SK-N-SH (cell line): Measurements from ENCODE around the gene VCAN. TPM values are rescaled to one million over a fixed set of nuclear protein-coding genes. Genes with fewer than 3 reads are reported as not detected.

Source experiments
- CTCF ChIA-PET: fragments of 300-600, 350-600 bp; formaldehyde crosslinking; extraction: SDS; loops from one replicate; lab custom pipeline; 2021; lab: Yijun Ruan, JAX
- POLR2A ChIA-PET: fragments of 350-600 bp; sonication (Branson Sonifier 250); formaldehyde crosslinking; extraction: SDS; loops from one replicate; lab custom pipeline; 2020; ENCODE audit warnings: antibody characterized with exemption, inconsistent platforms; lab: Yijun Ruan, JAX
- DNase-seq: peaks from one replicate; pipeline ENCODE4 v3.0.0; 2012
- H2AFZ ChIP-seq: fragments of 200-600 bp; sonication (generic); 2 replicates; pipeline ENCODE4 v1.8.1; 2016; ENCODE audit warnings: antibody characterized with exemption, mild to moderate bottlenecking, low read depth
- H3F3A ChIP-seq: fragments of 200-600 bp; sonication (generic); replicated peaks from 2 replicates; pipeline ENCODE3; 2016; ENCODE audit warnings: antibody characterized with exemption, mild to moderate bottlenecking; ENCODE audit not compliant: insufficient read depth
- H3K27ac ChIP-seq, 2 experiments: fragments of 200-500 bp in 1 of 2; fragments of 200-600 bp in 1 of 2; sonication (Bioruptor generic) in 1 of 2; sonication (generic), shearing (Covaris generic) in 1 of 2; 2 replicates each; pipeline versions ENCODE4 v1.5.1 to v1.6.1; 2014 to 2016; ENCODE audit warnings: low read depth in 2 of 2, inconsistent platforms in 1 of 2, low read length in 1 of 2, mild to moderate bottlenecking in 1 of 2, mixed read lengths in 1 of 2
- H3K27me3 ChIP-seq: fragments of 200-600 bp; sonication (generic), shearing (Covaris generic); 2 replicates; pipeline ENCODE4 v1.6.1; 2016; ENCODE audit warnings: mixed run types; ENCODE audit not compliant: insufficient read depth
- H3K36me3 ChIP-seq, 2 experiments: fragments of 200-500 bp in 1 of 2; fragments of 200-600 bp in 1 of 2; sonication (Bioruptor generic) in 1 of 2; sonication (generic) in 1 of 2; replicated peaks in 1 of 2; 2 replicates each; pipeline versions ENCODE3 to v1.5.1; 2014 to 2016; ENCODE audit warnings: low read length in 1 of 2, mild to moderate bottlenecking in 1 of 2; ENCODE audit not compliant: insufficient read depth in 2 of 2, control insufficient read depth in 1 of 2
- H3K4me1 ChIP-seq, 2 experiments: fragments of 200-500 bp in 1 of 2; fragments of 200-600 bp in 1 of 2; sonication (Bioruptor generic) in 1 of 2; sonication (generic), shearing (Covaris generic) in 1 of 2; 2 replicates each; pipeline versions ENCODE4 v1.5.1 to v1.6.1; 2014 to 2016; ENCODE audit warnings: low read depth in 1 of 2, low read length in 1 of 2, mixed run types in 1 of 2; ENCODE audit not compliant: insufficient read depth in 2 of 2, control insufficient read depth in 1 of 2
- H3K4me2 ChIP-seq: fragments of 200-600 bp; sonication (generic), shearing (Covaris generic); 2 replicates; pipeline ENCODE4 v1.6.1; 2017; ENCODE audit warnings: mixed run types
- H3K4me3 ChIP-seq, 2 experiments: fragments of 200-500 bp in 1 of 2; fragments of 200-600 bp in 1 of 2; sonication (Bioruptor generic) in 1 of 2; sonication (generic), shearing (Covaris generic) in 1 of 2; 2 replicates each; pipeline versions ENCODE4 v1.5.1 to v1.8.1; 2014 to 2016; ENCODE audit warnings: low read depth in 2 of 2, inconsistent platforms in 1 of 2, low read length in 1 of 2, mild to moderate bottlenecking in 1 of 2, mixed read lengths in 1 of 2, moderate library complexity in 1 of 2
- H3K79me2 ChIP-seq: fragments of 200-600 bp; sonication (generic); 2 replicates; pipeline ENCODE4 v1.8.1; 2017; ENCODE audit warnings: mild to moderate bottlenecking; ENCODE audit not compliant: insufficient read depth
- H3K9ac ChIP-seq: fragments of 200-600 bp; sonication (generic); 2 replicates; pipeline ENCODE4 v1.6.1; 2017; ENCODE audit warnings: mixed run types
- H3K9me2 ChIP-seq: fragments of 200-600 bp; sonication (generic); 2 replicates; pipeline ENCODE4 v1.6.1; 2017; ENCODE audit warnings: mixed run types
- H3K9me3 ChIP-seq: fragments of 200-600 bp; sonication (generic); 2 replicates; pipeline ENCODE4 v1.6.1; 2017; ENCODE audit warnings: mixed run types, mild to moderate bottlenecking, moderate library complexity
- H4K20me1 ChIP-seq: fragments of 200-600 bp; sonication (generic); 2 replicates; pipeline ENCODE4 v1.6.1; 2017; ENCODE audit warnings: mild to moderate bottlenecking, mixed run types; ENCODE audit not compliant: insufficient read depth
- EZH2phosphoT487 ChIP-seq: fragments of 200-600 bp; sonication (generic); IDR thresholded peaks from 2 replicates; pipeline ENCODE4 v1.6.1; 2017; ENCODE audit warnings: low read depth, mixed run types, mild to moderate bottlenecking, antibody characterized with exemption, moderate library complexity, borderline replicate concordance
- FOXJ3 ChIP-seq: sonication (generic); formaldehyde crosslinking; IDR thresholded peaks from 2 replicates; pipeline ENCODE4 v1.5.1; 2020; ENCODE audit warnings: mild to moderate bottlenecking, missing genetic modification reagents
- FOXM1 ChIP-seq: IDR thresholded peaks from 2 replicates; pipeline ENCODE4 v1.4.0; 2012; ENCODE audit warnings: low read depth, mild to moderate bottlenecking
- GABPA ChIP-seq: IDR thresholded peaks from 2 replicates; pipeline ENCODE4 v1.4.0; 2012; ENCODE audit warnings: low read depth, mild to moderate bottlenecking
- GATA2 ChIP-seq: sonication (generic); formaldehyde crosslinking; IDR thresholded peaks from 2 replicates; pipeline ENCODE4 v1.5.0; 2020; ENCODE audit warnings: mild to moderate bottlenecking, missing genetic modification reagents
- JUND ChIP-seq: IDR thresholded peaks from 2 replicates; pipeline ENCODE4 v1.4.0; 2012
- MAX ChIP-seq: IDR thresholded peaks from 2 replicates; pipeline ENCODE4 v1.4.0; 2012; ENCODE audit warnings: low read depth
- MEF2A ChIP-seq: IDR thresholded peaks from 2 replicates; pipeline ENCODE4 v1.4.0; 2012; ENCODE audit warnings: low read depth, borderline replicate concordance
- MXI1 ChIP-seq: IDR thresholded peaks from 2 replicates; pipeline ENCODE4 v1.6.1; 2012; ENCODE audit warnings: mild to moderate bottlenecking, low read depth, low read length, improper control_type of control experiment
- NRF1 ChIP-seq: IDR thresholded peaks from 2 replicates; pipeline ENCODE4 v1.6.1; 2012; ENCODE audit warnings: low read depth, mild to moderate bottlenecking, low read length
- POLR2AphosphoS5 ChIP-seq: IDR thresholded peaks from 2 replicates; pipeline ENCODE4 v1.6.1; 2012; ENCODE audit warnings: low read depth, low read length
- RAD21 ChIP-seq: IDR thresholded peaks from 2 replicates; pipeline ENCODE4 v1.6.1; 2012; ENCODE audit warnings: mild to moderate bottlenecking, low read length
- RCOR1 ChIP-seq: fragments of 150-350 bp; IDR thresholded peaks from 2 replicates; pipeline ENCODE4 v1.6.1; 2017; ENCODE audit warnings: antibody characterized with exemption, low read length
- RFX5 ChIP-seq: IDR thresholded peaks from 2 replicates; pipeline ENCODE4 v1.6.1; 2012; ENCODE audit warnings: mild to moderate bottlenecking, improper control_type of control experiment, low read length
- SMC3 ChIP-seq: IDR thresholded peaks from 2 replicates; pipeline ENCODE4 v1.6.1; 2012; ENCODE audit warnings: low read depth, low read length, improper control_type of control experiment
- TEAD4 ChIP-seq: IDR thresholded peaks from 2 replicates; pipeline ENCODE4 v1.4.0; 2012; ENCODE audit warnings: mild to moderate bottlenecking, borderline replicate concordance; ENCODE audit not compliant: insufficient read depth
- WGBS: methylation state at CpG from one replicate; pipeline ENCODE4 v1.1.6; 2017; ENCODE audit warnings: low lambda C conversion rate; 5-methylcytosine and 5-hydroxymethylcytosine counted together
- polyA plus RNA-seq, 3 experiments: library from polyadenylated mRNA; depleted of rRNA; stranded (reverse); fragments of >200 nt; gene quantifications; 2 replicates each; pipeline ENCODE4 v1.2.3, GENCODE V29; 2012
- TF ChIP-seq, protein P1 (sequence below): IDR thresholded peaks from 2 replicates; pipeline ENCODE4 v1.4.0; 2012; ENCODE audit warnings: low read depth, borderline replicate concordance
- TF ChIP-seq, protein P2 (sequence below): fragments of 150-350 bp; IDR thresholded peaks from 2 replicates; pipeline ENCODE4 v1.6.1; 2016; ENCODE audit warnings: mild to moderate bottlenecking, low read depth, low read length
- TF ChIP-seq, protein P3 (sequence below): fragments of 200-600 bp; sonication (generic); IDR thresholded peaks from 2 replicates; pipeline ENCODE4 v1.6.1; 2017; ENCODE audit warnings: antibody characterized with exemption, mild to moderate bottlenecking, moderate library complexity

Gene VCAN
- polyA plus RNA-seq, 1 of the 3 experiments (the other 2 are of a cell fraction), result 142 TPM

GRCh38 chr5:83428126-83428525, 43.4 kb upstream of the VCAN start:
- H3K27me3 ChIP-seq, result no peaks in the 10 kb centered on the region
- no peaks in the 10 kb centered on the region for H4K20me1 ChIP-seq
- H3K27ac ChIP-seq, result no peak overlapping the region
- H3K4me3 ChIP-seq, result no peak overlapping the region
- H3K9me2 ChIP-seq, result no peaks in the 10 kb centered on the region
- H3F3A ChIP-seq, result no peaks in the 10 kb centered on the region
- TF ChIP-seq GATA2, result no peak
- no peak for TF ChIP-seq RFX5
- no peak for TF ChIP-seq NRF1
- TF ChIP-seq, protein P1, sequence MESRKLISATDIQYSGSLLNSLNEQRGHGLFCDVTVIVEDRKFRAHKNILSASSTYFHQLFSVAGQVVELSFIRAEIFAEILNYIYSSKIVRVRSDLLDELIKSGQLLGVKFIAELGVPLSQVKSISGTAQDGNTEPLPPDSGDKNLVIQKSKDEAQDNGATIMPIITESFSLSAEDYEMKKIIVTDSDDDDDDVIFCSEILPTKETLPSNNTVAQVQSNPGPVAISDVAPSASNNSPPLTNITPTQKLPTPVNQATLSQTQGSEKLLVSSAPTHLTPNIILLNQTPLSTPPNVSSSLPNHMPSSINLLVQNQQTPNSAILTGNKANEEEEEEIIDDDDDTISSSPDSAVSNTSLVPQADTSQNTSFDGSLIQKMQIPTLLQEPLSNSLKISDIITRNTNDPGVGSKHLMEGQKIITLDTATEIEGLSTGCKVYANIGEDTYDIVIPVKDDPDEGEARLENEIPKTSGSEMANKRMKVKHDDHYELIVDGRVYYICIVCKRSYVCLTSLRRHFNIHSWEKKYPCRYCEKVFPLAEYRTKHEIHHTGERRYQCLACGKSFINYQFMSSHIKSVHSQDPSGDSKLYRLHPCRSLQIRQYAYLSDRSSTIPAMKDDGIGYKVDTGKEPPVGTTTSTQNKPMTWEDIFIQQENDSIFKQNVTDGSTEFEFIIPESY, result no peak
- TF ChIP-seq MEF2A, result no peak
- TF ChIP-seq MXI1, result no peak
- TF ChIP-seq POLR2AphosphoS5, result no peak
- TF ChIP-seq, protein P2, sequence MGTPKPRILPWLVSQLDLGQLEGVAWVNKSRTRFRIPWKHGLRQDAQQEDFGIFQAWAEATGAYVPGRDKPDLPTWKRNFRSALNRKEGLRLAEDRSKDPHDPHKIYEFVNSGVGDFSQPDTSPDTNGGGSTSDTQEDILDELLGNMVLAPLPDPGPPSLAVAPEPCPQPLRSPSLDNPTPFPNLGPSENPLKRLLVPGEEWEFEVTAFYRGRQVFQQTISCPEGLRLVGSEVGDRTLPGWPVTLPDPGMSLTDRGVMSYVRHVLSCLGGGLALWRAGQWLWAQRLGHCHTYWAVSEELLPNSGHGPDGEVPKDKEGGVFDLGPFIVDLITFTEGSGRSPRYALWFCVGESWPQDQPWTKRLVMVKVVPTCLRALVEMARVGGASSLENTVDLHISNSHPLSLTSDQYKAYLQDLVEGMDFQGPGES, result no peak
- no peak for TF ChIP-seq FOXM1
- no peak for TF ChIP-seq FOXJ3
- no peak for TF ChIP-seq RAD21
- TF ChIP-seq SMC3, result no peak
- TF ChIP-seq TEAD4, result no peak
- no peak for TF ChIP-seq RCOR1
- TF ChIP-seq GABPA, result no peak
- TF ChIP-seq, protein P3, sequence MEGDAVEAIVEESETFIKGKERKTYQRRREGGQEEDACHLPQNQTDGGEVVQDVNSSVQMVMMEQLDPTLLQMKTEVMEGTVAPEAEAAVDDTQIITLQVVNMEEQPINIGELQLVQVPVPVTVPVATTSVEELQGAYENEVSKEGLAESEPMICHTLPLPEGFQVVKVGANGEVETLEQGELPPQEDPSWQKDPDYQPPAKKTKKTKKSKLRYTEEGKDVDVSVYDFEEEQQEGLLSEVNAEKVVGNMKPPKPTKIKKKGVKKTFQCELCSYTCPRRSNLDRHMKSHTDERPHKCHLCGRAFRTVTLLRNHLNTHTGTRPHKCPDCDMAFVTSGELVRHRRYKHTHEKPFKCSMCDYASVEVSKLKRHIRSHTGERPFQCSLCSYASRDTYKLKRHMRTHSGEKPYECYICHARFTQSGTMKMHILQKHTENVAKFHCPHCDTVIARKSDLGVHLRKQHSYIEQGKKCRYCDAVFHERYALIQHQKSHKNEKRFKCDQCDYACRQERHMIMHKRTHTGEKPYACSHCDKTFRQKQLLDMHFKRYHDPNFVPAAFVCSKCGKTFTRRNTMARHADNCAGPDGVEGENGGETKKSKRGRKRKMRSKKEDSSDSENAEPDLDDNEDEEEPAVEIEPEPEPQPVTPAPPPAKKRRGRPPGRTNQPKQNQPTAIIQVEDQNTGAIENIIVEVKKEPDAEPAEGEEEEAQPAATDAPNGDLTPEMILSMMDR, result no peak
- TF ChIP-seq MAX, result no peak
- no peak for TF ChIP-seq JUND
- no peak for TF ChIP-seq EZH2phosphoT487
- no peak overlapping the region for H2AFZ ChIP-seq
- no peak for DNase-seq
- ChIA-PET CTCF (interaction anchor here (0.7 kb wide), 1 partner anchor 1059 kb away, joined by 3 read pairs; no protein-coding TSS in a partner anchor), POLR2A (no interaction called here)
- H3K9ac ChIP-seq, result no peak overlapping the region
- no peaks in the 10 kb centered on the region for H3K36me3 ChIP-seq
- H3K4me2 ChIP-seq, result no peak overlapping the region
- no peaks in the 10 kb centered on the region for H3K9me3 ChIP-seq
- H3K4me1 ChIP-seq, result no peaks in the 10 kb centered on the region; a peak in 1 of 4 replicates
- H3K79me2 ChIP-seq, result no peaks in the 10 kb centered on the region
- 97% methylated on average over 1 of the region's 1 CpG for WGBS
